Measurements from ENCODE around the gene STC2. TPM values are rescaled to one million over a fixed set of nuclear protein-coding genes. Genes with fewer than 3 reads are reported as not detected.

STC2 gene
- total RNA-seq, 1 donor from 2014 or later = 15.5 TPM

DNA sequence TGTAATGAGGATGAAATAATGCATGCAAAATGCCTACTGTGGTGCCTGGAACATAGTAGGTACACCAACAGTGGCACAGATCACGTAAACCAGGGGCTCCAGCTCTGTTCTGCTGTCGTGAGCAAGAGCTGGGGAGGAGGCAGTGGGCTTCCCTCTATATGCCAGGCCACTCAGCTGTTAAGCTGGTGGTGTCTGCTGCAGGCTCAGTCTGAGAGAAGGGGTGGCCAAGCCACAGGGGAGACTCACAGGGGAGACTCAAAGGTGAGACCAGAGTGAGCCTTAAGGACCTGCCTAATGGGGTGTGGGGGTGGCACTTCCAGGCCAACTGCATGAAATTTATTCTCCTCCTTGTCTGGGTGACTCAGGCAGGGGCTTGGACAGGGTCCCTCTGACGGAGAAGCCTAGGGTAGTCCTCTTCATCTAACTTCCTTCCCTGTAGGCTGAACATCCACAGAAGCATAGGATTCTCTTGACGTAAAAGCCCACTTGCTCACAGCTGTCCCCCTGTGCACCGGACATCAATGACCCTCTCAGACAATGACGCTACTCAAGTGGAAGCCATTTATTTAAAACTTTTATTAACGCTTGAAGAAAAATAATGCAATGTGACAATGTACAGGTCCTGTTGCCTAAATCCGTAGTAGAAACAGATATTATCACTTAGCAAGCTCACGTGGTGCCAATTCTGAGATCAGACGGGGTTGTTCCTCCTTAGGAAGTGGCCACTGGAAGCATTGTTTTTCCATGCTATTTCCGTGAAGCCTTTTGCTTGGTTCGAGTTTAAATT, 13.9 kb downstream of the STC2 start:
- peak; percentile 69 for DNase-seq (ENCODE audit: low spot score)

GRCh38 chr5:173313351-173313801, 14.8 kb downstream of the STC2 start:
- peak; percentile 12 for DNase-seq (ENCODE audit: low spot score)

DNA sequence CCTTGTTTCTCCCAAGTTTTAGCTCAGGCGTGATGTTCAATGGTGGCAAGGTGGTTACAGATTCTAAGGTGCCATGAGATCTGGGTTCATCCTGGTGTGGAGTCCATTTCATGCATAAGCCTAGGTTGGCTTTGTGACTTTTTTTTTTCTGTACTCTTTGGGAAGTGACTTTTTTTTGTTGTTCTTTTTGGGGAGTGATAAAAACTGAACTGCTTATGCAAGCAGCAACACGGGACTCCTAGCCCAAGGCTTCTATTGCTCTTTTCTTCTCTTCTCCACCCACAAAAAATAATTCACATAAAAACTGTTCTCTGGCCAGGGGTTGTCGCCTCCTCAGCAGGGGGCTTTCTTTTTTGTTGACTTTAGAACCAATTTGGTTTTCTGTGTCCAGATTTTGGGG, 15.4 kb downstream of the STC2 start:
- peak; percentile 2 for DNase-seq (ENCODE audit: low spot score)

GRCh38 chr5:173311818-173312585, 16.2 kb downstream of the STC2 start:
- DNase-seq (ENCODE audit: low spot score) = peak; percentile 51

- DNase-seq (ENCODE audit: low spot score) = peak; percentile 81
Measured at GRCh38 chr5:173310861-173311785, 17.1 kb downstream of the STC2 start.

DNA sequence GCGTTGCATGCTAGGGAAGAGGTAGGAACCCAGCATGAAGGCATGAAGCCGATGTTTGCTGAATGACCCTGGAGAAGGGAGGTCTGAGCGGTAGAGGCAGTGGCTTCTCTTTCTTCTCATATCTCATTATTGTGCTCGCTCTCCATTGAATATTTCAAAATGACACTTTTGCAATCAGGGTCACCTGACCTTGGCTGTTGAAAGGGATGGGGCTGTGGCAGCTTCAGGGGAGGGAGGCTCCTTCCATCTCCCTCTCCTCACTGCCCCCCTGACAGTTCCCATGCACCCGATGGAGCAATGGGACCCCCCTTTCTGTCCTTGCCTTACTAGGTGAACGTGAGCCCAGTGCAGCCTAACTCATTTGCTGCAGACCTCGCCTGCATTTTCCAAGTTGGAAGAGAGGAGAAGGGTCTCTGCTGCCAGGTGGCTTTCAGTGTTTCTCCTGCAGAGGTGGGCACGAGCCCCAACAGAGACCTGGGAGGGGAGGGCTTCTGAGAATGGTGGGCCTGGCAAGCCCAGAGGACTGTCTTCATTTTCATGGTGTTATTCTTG, 17.9 kb downstream of the STC2 start:
- DNase-seq (ENCODE audit: low spot score) = peak; percentile 79

DNA sequence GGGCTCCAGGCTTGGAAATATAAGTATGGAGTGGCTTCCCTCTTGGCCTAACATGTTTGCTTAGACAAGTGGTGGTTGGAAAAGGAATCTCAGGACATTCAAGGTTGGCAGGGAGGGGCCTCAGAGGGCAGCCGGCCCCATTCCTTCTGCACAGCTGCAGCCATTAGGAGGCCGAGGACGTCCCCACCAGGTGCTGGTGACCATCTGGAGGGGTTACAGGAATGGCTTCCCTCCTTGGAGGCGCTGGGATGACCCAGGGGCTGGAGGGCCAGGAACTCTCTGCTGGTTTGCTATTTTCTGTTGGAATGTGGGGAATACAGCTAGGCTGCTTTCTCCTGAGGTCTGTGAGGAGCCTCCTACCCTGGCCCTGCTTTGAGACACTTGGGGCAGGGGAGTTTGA, 18.5 kb downstream of the STC2 start:
- peak; percentile 18 for DNase-seq (ENCODE audit: low spot score)

DNA sequence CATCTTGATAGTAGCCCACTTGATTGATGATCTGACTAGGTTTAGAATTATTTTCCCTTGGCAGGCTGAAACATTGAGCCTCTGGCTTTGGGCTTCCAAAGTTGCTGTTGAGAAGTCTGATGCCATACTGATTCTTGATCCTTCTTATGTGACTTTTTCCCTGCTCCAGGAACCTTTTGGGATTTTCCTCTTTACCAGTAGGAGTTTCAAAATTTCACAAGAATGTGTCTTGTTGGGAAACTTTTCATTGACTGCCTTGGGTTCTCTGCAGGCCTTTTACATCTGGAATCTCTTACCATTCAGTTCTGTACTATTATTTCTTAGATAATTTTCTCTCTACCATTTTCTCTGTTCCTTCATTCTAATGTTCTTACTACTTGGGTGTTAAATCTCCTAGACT, 20.0 kb downstream of the STC2 start:
- DNase-seq (ENCODE audit: low spot score) = no peak

DNA sequence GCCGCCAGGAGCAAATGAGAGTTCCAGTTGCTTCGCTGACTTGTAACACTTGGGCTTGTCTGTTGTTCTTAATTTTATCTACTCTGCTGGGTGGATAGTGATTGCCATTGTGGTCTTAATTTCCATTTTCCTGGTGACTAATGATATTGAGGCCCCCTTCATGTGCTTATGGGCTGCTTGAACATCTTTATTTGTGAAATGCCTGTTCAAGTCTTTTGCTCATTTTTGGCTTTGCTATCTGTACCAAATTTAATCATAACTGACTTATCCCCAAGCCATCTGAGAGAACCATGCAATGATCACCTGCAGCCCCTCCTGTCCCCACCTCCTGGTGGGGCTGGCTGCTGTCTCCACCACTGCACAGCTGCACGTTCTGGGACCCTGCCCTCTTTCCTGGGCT, 20.5 kb downstream of the STC2 start:
- DNase-seq (ENCODE audit: low spot score) = no peak

DNA sequence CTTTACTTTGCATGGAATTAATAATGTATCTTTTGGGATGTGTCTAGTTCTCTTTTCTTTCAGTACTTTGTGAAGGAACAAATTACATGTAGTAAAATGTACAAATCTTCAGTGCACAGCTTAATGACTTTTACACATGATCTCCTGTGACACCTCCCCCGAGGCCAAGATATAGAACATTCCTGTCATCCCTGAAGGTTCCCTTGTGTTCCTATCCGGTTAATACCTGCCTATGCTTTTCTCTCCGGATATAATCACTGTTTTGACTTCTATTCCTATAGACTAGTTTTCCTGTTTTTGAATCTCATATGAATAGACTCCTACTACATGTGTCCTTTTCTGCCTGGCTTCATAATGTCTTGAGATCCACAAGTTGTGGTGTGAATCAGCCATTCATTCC, 21.5 kb downstream of the STC2 start:
- DNase-seq (ENCODE audit: low spot score) = no peak

- no peak for DNase-seq (ENCODE audit: low spot score)
Measured at GRCh38 chr5:173304591-173304988, 23.6 kb downstream of the STC2 start.

DNA sequence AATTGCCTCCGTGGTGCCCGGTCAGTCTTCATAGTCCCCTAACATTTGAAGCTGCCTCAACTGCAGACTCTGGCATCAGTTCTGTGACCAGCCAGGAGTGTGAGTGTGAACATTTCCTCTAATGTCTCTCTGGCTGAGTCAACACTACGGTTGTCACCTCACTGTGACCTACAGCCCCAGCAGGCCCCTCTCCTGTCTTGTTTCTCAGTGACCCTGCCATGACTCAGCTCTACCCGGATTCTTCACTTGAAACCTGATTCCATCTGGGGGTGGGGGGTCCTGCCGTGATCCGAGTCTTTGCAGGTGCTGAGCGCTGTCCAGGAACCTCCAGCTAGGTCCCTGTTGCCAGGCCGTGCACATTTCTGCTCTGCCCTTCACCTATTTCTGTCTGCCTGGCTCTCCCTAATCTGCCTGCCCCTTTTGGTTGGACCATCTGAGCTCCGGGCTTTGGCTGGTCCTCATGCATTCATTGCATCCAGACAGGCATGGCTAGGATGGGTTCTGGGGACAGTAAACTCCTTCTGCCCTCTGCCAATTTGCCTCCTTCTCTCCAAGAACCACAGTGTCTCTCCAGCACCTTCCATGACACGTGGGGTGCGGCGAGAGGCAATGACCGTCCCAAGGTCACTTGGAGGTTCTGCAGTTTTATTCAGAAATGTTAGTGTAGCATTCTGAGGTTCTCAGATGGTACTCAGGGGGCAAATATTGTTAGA, 24.2 kb downstream of the STC2 start:
- no peak for DNase-seq (ENCODE audit: low spot score)

GRCh38 chr5:173302546-173303155, 25.6 kb downstream of the STC2 start:
- no peak for DNase-seq (ENCODE audit: low spot score)

- DNase-seq (ENCODE audit: low spot score) = no peak
Measured at GRCh38 chr5:173301695-173302545, 26.3 kb downstream of the STC2 start.

- DNase-seq (ENCODE audit: low spot score) = no peak
Measured at GRCh38 chr5:173300389-173301047, 27.7 kb downstream of the STC2 start.

DNA sequence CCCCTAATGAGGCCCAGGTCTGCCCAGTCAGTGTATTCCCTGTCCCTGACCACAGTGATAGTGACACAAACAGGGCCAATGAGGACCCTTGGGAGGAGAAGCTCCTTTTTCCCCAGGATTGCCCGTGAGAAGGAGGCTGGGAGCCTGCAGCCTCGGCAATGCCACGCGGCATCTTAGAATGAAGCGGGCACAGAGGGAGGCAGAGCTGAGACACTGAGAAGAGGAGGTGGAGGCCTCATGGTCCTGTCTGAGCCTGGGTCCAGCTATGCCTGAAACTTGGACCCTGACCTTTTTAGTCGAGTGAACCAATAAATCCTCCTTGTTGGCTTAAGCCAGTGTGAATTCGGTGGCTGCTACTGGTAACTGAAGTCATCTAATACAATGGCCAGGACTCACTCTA, 28.4 kb downstream of the STC2 start:
- no peak for DNase-seq (ENCODE audit: low spot score)

DNA sequence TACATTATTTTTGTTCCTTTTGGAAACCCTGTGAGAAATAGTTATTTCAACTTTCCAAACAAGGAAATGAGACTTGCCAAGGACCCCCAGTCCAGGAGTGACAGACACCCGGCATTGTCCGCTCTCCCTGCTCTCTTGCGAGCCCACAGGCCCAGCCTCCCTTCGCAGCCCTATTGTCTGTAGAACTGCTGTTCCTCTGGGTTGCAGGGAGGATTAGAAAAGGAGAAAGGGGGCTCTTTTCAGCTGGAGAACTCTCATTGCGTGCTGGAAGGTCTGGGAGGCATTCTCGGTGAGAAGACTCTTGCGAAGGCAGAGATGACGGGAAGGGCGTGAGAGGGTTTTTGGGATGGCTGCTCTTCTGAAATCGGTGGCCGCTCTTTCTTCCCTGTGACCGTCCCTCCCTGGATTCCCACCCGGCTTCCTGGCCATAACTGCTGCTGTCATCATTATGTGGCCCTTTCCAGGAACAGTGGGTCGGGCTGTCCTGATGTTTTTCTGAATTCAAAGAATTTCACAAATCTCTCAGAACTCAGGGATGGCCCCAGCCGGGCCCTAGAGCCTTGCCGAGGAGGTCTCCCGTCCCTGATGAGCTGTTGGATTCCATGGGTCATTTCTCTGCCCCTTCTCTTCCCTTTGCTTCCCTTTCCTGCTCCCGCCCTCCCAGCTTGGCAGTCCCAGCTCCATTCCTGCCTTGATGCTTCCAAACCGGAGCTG, 29.8 kb downstream of the STC2 start:
- no peak for DNase-seq (ENCODE audit: low spot score)

DNA sequence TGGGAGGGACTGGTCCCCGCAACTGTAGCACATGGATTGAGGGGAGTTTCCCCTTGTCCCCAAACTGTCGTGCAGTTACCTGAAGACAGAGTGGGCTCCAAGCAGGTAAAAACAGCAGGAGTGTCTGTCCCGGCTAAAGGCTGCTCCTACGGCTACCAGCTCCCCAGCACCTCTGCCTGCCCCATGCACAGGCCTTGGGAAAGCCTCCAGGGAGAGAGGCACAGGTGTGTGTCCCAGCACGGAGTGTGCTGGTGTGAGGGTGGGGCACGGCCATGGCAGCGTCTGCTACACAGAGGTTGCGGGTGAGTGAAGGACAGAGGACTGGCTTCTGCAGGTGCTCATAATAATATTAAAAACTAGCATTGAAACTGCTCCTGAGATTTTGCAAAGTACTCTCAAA, 30.4 kb downstream of the STC2 start:
- no peak for DNase-seq (ENCODE audit: low spot score)

Data from mesenteric fat pad (tissue), 1 donor.